Lung microvascular endothelial cell (primary cell): Measurements from ENCODE around the gene NPC1L1. TPM values are rescaled to one million over a fixed set of nuclear protein-coding genes. Genes with fewer than 3 reads are reported as not detected.
"Not testable (repeated sequence)": the region's sequence is repeated elsewhere in the genome, so short reads cannot be mapped to it uniquely, and the experiment has no call there.

ENCODE experiments used
- DNase-seq, 2 donors: peaks; one replicate each; pipeline versions ENCODE4 v3.0.0 to v3.0.0-alpha.2; 2010; ENCODE audit warnings: low read depth in 2 of 2
- total RNA-seq: library from RNA; depleted of rRNA; stranded (reverse); fragments of >200 nt; gene quantifications from 2 replicates; pipeline ENCODE4 v1.2.1, GENCODE V29; 2014

Gene NPC1L1
- total RNA-seq, 1 donor from 2014 or later: not detected

DNA sequence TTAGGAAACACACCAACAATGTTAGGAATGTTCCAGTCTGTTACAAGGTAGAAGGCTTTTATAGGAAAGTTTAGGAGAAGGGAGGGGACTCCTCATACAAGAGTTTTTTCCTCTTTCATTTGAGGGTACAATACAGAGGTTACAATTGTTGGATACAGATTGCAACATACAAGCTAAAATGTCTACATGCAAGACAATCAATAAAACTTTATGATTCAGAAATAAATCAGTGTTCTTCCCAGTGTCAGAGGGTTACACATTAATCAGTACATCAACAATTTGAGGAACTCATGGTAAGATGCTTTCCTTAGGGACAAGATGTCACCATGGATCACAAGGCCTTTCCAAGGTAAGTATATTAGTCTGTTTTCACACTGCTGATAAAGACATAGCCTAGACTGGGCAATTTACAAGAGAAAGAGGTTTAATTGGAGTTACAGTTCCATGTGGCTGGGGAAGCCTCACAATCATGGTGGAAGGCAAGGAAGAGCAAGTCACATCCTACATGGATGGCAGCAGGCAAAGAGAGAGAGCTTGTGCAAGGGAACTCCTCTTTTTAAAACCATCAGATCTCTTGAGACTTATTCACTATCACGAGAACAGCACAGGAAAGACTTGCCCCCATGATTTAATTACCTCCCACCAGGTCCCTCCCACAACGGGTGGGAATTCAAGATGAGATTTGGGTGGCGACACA lies 34.4 kb downstream of the NPC1L1 start:
- not testable (repeated sequence) for DNase-seq

DNA sequence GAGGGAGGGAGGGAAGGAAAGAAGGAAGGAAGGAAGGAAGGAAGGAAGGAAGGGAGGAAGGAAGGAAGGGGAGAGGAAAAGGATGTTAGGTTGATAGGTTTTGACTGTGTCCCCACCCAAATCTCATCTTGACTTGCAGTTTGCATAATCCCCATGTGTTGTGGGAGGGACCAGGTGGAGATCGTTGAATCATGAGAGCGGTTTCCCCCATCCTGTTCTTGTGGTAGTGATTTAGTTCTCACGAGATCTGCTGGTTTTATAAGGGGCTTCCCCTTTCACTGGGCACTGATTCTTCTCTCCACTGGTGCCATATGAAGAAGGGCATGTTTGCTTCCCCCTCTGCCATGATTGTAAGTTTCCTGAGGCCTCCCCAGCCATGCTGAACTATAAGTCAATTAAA lies 35.5 kb downstream of the NPC1L1 start:
- DNase-seq: no peak

DNA sequence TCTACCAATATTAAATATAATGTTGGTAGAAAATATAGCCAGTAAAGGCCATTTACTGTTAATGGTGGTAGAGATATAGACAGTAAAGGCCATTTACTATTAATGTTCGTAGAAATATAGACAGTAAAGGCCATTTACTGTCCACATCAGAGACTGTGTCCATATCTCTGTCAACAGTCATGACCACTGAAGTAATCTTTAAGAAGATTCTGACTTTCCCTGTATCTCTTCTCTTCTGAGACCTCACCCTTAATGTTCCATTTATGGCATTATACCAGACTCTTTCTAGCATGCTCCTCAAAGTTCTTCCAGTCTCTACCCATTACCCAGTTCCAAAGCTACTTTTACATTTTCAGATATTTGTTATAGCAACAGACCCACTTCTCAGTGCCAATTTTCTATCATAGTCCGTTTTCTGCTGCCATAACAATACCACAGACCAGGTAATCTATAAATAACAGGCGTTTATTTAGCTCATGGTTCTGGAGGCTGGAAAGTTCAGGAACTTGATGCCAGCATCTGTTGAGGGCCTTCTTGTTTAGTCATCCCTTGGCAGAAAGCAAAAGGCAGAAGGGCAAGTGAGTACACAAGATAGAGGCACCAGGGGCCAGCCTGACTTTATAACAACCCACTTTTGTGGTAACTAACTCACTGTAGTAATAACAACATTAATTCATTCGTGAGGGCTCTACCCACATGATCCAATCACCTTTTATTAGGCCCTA lies 42.7 kb downstream of the NPC1L1 start:
- no peak for DNase-seq

DNA sequence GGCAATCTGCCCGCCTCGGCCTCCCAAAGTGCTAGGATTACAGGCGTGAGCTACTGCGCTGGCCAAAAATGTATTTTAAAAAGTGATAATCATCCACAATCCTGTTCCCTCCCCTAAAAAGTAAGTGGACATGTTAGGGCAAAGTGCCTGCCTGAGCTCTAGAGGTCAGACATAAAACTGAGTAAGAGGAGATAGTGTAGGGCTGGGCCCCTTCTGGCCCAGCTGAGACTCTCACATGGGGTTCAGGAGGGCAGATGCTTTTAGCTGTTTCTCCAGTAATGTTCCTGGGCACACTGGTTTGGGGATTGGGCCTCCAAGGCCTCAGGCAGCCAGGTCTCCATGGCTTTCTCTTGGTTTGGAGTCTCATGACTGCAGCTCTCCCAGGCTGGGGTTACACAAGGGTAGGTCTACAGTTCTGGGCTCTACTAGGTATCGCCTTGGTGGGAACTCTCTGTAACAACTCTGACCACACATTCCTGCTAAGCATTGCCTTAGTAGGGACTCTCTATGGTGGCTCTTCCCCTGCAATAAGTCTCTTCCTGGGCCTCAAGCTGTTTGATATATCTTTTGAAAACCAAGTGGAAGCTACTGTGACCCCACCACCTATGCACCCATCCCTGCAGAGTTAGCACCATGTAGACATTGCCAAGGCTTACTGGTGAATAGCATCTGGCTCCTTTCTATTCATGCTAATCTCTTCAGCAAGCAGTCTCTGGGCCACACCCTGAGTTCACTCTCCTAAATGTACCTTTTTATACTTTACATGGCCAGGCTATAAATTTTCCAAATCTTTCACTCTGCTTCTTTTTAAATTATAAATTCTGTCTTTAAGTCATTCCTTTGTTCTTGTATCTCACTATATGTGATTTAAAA lies 43.7 kb downstream of the NPC1L1 start:
- DNase-seq: no peak

DNA sequence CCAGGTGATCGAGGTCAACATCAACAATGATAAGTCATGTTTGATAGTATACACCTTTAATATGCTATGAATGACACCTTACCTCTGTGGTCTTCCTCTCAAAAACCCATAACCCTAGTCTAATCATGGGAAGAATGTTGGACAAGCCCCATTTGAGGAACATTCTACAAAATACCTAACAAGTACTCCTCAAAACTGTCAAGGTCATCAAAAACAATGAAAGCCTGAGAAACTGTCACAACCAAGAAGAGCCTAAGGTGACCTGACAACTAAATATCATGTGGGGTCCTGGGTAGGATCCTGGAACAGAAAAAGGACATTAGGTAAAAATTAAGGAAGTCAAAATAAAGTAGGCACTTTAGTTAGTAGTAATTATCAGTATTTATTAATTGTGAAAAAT lies 44.7 kb downstream of the NPC1L1 start:
- DNase-seq: no peak

DNA sequence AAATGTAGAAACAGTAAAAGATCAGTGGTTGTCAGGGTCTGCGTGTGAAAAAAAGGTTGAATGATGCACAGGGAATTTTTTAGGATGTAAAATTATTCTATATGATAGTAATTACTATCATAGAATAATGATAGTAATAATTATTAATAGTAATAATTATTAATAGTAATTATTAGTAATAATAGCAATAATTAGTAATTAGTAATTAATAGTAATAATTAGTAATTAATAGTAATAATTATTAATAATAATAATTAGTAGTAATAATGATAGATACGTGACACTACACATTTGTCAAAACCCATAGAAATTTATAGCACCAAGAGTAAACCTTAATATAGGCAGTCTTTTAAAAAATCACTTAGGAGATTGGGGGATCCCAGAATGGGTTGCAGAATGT lies 46.2 kb downstream of the NPC1L1 start:
- no peak for DNase-seq

DNA sequence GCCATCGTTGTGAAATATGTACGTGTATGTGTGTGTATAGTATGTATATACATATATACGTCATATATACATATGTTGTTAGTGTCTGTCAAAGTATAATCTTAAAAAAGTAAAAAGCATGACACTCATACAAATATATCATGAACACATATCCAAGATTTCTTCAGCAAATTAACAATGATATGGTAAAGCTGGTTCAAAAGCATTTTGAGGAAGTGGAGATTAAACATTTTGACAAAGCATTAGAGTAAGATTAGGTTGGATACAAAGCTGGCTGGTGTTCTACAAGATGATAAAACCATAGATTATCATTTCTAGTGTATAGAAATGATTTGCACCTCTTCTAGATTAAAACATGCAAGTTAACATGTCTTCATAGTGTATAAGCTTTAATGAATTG lies 49.9 kb downstream of the NPC1L1 start:
- DNase-seq: no peak

DNA sequence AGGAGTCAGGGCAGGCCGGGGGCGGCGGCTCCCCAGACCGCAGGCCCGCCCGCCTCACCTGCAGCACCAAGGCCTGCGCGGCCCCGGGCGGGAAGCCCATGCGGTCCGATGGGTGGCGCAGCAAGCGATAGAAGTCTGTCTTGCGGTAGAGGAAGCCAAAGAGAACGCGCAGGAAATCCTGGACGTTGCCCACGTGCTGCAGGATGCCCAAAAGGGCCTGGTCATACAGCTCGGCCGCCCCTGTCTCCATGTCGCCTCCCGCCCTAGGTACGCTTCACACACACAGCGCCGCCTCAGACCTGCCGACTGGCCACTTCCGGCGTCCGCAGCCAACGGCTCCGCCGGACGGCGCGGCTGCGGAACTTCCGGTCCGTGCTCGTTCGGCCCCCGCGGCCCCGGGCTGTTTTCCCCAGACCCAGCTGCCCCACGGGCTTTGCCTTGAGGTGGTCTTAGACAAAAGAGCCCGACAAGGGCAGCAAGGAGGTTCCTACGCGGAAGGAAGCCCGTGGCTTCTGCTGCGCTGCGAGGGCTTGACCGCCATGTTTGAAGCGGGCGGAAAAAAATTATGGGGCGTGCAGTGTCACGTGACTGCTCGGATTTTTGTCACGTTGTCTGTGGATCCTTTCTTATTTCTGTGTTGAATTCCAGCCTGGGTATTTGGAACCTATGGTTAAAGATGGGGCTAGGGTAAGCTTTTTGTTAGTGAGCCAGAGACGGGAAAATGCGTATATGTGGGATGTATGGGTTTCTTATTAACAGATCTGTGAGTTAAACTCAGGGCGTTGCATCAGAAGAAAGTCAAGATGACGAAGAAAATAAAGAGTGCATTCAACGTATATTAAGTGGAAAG lies 50.6 kb downstream of the NPC1L1 start, which contains the start of gene NUDCD3:
TSS of gene NUDCD3 (minus strand) at position 308 of the 850 bp plus-strand sequence. CDS start at position 250, 58 bp downstream.
- DNase-seq: peak; percentile 83 to 89

DNA sequence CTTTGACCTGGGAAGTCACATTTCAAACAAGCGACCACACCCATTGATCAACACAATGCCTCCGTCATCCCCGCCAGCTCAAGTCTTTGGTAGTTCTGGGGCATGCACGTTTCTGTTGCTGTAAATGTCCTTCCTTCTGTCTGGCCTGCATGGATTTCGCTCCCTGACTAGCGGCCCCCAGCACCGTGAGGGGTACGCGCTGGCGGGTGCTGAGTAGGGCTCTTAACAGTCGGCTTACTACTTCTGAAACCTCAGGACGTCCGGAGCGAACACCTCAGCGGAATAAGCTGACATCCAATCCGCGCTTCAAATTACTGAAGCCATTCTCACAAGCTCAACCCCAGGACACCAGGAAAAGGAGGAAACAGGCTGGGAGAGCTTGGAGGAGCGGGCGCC lies 51.2 kb downstream of the NPC1L1 start:
- DNase-seq: peak in 1 of 2 donors; percentile 50

DNA sequence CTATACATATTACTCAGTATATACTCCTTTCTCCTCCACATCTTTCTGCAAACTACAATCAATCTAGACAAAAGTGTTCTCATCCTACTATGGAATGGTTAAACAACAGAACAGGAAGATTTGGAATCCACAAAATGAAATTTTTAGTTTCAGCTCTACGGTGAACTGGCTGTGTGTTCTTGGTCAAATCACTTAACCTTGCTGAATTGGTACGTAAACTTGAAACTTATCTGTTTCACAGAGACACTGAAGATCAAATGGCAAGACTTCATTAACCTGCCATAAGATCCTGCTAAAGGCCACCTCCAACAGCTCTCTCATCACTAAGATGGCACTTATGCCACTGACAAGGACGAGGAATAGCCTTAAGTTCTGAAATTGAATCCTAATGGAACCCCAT lies 52.2 kb downstream of the NPC1L1 start:
- no peak for DNase-seq

DNA sequence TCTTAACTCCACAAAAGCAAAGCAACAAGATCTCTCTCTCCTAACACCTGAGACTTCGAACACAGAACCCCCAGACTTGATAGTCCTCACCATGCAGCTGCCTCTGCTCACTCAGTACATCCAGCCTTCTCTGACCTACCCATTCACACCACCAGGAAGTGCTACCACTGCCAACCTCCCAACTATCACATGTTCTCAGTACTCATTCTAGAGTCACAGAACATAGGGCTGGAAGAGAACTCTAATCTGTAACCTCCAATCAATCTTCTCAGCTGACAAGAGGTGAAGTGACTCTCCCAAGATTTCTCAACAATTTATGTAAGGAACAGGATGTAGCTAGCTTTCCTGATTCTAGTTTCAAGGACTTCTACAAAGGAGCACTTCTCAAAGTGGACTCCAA lies 54.4 kb downstream of the NPC1L1 start:
- peak; percentile 55 to 71 for DNase-seq

DNA sequence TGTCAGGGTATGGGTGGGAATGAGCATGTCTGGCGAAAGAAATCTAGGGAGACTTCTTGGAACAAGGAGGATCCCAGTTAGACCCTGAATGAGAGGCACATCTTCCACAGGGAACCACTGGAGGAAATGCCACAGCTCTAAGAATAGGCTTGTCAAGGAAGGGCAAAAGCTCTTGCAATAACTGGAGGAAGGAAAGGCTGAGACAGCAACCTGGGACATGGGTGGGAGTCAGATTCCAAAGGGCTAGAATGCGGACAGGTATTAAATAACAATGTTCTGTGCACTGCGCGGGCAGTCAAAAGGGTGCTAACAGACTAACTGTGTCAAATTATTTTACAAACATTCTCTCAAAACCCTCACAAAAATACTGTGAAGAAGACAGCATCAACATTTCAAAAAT lies 55.1 kb downstream of the NPC1L1 start:
- peak in 1 of 2 donors; percentile 15 for DNase-seq

DNA sequence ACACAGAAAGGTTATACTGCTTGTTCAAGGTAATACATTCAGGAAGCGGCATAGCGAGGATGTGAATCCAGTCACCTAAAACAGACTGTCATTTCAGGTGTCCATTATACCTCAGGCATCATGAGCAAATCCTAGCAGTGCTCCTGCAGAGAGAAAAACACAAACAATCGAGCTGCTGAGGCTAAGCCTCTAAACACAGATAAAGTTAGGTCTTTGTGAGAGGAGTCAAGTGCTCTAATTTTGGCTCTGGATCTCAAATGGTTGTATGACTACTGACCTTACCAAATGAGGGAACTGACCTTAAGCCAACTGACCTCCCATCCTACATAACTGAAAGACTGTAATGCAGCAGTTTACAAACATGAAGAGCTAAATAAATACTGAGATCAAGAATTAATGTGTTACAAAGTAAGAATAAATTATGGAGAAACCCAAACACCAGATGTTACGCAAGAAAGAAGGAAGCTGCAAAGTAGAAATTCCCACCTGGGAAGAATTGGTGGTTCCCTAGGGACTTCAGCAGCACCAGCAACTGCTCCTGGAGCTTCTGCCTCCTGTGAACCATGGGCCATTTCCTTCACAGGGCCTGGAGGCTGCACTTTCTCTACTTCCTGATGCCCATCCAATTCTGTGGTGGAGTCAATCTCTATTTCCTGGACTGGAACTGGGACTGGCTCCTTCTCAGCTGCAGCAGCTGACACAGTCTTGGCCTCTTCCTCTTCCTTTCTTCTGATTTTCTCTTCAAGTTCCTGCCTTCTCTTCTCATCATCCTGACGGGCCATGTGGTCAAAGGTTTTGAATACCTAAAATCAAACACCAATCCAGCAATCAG lies 56.4 kb downstream of the NPC1L1 start:
- DNase-seq: peak in 1 of 2 donors; percentile 42

DNA sequence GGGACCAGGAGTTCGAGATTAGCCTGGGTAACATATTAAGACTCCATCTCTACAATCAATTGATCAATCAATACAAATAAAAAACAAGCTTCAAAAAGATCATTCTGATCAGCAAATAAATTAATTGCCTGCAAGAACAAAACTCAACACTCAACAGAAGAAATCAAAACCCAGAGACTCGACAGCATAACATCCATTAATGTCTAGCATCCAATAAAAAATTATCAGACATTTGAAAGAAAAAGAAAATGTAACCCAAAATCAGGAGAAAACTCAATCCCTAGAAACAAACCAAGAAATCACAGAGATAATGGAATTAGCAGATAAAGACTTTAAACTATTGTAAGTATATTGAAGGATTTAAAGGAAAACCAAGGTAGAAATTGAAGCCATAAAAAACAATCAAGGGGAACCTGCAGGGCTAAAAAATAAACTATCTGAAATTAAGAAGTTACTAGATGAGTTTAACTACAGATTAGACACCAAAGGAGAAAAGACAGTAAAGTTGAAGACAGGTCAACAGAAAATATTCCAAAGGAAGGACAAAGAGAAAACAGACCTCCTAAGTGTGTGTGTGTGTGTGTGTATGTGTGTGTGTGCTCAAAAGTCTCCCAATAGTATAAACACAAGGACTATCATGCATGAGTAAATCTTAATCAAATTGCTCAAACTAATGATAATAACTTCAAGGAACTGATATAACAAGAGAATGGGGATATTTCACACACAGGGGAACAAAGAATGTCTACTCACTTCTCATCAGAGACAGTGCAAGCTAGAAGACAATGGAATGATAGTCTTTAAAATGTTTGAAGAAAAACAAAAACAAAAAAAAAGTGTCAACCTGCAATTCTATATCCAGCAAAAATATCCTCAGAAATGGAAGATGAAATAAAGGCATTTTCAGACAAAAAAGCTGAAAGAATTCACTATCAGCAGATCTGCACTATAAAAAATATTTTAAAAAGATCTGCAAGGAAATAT lies 58.3 kb downstream of the NPC1L1 start:
- DNase-seq: no peak

DNA sequence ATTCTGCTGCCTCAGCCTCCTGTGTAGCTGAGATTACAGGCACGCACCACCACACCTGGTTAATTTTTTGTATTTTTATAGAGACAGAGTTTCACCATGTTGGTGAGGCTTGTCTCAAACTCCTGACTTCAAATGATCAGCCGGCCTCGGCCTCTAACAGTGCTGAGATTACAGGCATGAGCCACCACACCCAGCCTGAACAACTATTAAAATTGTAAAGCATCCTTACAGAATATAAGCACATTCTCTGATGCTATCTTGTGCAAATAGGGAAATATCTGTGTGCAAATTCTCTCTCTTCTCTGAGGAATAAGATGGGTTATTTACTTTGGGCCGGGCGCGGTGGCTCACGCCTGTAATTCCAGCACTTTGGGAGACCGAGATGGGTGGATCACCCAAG lies 63.2 kb downstream of the NPC1L1 start:
- DNase-seq: no peak

DNA sequence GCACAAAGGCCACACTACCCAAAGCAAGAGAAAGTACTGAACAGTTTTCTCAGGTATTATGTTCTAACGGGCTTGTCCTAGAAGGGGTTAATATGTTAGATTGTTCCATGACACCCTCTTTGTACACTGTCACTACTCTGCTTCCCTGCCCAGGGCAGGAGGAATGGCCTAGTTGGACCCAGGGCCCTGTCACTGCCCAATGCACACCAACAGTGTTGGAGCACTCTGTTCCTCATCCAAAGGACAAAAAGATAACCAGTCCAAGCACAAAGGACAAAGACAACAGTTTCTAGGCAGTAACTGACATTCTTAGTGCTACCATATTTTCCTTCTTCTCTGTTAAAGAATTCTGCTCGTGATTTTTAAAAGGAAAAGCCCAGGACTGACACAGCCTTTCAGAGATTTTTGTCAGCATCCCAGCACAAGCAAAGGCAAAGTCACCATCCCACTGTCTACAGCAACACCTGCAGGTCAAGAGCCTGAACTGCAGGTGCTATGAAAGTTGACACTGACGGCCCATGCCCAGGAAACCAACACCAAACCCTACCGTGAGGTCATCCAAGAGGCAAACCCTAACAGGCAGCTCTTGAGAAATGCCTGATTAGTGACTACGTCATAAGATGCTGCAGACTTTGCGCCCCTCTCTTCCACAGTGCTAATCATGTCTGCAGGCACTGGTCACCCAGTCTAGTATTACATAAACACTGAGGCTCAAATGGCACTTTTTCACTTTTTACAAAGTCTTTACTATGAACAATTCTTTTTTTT lies 63.9 kb downstream of the NPC1L1 start:
- DNase-seq: peak; percentile 81

DNA sequence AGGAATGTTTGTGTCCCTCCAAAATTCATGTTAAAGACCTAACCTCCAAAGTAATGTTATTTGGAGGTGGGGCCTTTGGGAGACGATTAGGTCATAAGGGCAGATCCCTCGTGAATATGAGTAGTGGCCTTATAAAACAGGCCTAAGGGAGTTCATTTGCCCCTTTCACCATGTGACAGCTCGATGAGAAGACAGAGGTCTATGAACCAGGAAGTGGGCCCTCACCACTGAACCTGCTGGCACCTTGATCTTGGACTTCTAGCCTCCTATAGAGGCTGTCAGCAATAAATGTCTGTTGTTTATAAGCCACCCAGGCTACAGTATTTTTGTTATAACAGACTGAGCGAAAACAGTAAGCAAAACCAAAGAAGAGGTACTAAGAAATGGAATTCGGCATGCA lies 64.8 kb downstream of the NPC1L1 start:
- DNase-seq: no peak

DNA sequence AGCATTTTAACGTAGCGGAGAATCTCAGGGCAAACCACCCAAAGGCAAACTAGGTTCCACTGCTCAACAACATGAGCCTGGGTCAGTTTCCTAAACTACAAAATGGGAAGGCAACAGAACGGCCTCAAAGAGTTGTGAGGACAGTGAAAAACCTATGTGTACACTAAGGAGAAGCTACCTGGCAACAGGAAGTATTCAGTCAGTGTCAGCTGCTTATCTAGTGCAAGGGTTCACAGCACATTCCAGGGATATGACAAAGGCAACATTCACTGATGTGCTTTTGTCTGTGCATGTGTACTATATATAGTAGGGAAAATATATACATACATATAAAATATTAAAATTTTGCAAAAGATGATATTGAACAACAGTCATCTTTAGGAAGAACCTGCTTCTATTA lies 67.8 kb downstream of the NPC1L1 start:
- DNase-seq: peak; percentile 49 to 84
